ENCODE results near the gene CCDC47. TPM values are rescaled to one million over a fixed set of nuclear protein-coding genes. Genes with fewer than 3 reads are reported as not detected.

Gene CCDC47
- total RNA-seq, 2 donors from 2014 or later = 57.3 to 65.7 TPM

DNA sequence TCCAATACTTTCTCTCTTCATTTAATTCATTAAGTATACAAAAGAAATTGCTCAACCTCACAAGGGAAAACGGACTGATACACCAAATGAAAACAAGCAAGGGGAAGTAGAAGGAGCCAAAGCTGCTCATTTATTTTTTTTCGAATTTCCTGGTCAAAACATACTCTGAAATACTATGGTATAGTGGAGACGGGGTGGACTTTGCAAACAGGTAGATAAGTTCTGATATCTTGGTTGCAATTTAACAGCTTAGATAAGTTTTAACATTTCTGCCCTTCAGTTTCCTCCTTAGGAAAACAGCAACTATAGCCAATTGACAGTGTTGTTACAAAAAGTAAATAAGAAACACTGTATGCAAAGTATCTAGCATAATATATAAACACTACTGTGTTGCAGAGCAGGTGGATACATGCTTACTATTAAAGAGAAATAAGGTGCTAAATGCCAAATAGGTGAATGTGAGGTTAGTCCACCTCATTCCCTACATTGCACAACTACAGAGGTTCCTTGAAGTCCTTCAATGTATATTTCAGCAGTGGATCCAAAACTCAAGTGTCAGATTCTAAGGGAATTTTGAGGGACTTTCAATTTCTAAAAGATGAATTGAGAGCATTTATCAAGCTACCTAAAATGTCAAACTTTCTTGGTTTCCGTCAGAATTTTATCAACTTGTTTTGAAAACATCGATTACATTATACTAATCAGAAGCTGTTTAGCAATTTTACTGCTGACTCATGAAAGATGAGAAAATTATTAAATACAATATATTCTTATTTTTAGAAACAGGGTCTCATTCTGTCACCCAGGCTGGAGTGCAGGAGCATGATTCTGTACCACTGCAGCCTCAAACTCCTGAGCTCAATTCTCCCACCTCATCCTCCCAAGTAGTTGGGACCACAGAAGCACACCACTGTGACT, 11.0 kb downstream of the CCDC47 start:
- Mint-ChIP-seq H3K9me3 (no peaks in the 10 kb centered on the region), H3K36me3 (ENCODE audit: low read depth) (peaks cover 66% of the 10 kb centered on the region), H3K4me1 (no peaks in the 10 kb centered on the region), H3K27me3 (ENCODE audit: insufficient read depth) (no peaks in the 10 kb centered on the region), H3K4me3 (no peak overlapping the region), H3K27ac (no peak overlapping the region)
- no peak for DNase-seq
- Histone ChIP-seq H3K4me3 (ENCODE audit: low read length) (no peak overlapping the region), H3K27ac (ENCODE audit: low read depth, low read length) (no peak overlapping the region), H3K27me3 (ENCODE audit: control insufficient read depth, insufficient read depth, low read length, poor library complexity, severe bottlenecking) (no peaks in the 10 kb centered on the region), H3K9me3 (ENCODE audit: control insufficient read depth, low read length) (no peaks in the 10 kb centered on the region), H3K36me3 (ENCODE audit: control insufficient read depth, insufficient read depth, low read length) (peaks cover 73% of the 10 kb centered on the region), H3K4me1 (ENCODE audit: control insufficient read depth, insufficient read depth, low read length) (no peaks in the 10 kb centered on the region), H3K9ac (ENCODE audit: extremely low read depth, low read length, poor library complexity, severe bottlenecking) (no peak overlapping the region)
- TF ChIP-seq, protein P1, sequence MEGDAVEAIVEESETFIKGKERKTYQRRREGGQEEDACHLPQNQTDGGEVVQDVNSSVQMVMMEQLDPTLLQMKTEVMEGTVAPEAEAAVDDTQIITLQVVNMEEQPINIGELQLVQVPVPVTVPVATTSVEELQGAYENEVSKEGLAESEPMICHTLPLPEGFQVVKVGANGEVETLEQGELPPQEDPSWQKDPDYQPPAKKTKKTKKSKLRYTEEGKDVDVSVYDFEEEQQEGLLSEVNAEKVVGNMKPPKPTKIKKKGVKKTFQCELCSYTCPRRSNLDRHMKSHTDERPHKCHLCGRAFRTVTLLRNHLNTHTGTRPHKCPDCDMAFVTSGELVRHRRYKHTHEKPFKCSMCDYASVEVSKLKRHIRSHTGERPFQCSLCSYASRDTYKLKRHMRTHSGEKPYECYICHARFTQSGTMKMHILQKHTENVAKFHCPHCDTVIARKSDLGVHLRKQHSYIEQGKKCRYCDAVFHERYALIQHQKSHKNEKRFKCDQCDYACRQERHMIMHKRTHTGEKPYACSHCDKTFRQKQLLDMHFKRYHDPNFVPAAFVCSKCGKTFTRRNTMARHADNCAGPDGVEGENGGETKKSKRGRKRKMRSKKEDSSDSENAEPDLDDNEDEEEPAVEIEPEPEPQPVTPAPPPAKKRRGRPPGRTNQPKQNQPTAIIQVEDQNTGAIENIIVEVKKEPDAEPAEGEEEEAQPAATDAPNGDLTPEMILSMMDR (conservative IDR thresholded peaks at IDR 0.05) = no peak
- 88 to 100% methylated on average over 1 to 5 of the region's 5 CpGs for WGBS, 2 experiments (ENCODE audit: insufficient coverage in 1 of 2, insufficient read length in 1 of 2)

DNA sequence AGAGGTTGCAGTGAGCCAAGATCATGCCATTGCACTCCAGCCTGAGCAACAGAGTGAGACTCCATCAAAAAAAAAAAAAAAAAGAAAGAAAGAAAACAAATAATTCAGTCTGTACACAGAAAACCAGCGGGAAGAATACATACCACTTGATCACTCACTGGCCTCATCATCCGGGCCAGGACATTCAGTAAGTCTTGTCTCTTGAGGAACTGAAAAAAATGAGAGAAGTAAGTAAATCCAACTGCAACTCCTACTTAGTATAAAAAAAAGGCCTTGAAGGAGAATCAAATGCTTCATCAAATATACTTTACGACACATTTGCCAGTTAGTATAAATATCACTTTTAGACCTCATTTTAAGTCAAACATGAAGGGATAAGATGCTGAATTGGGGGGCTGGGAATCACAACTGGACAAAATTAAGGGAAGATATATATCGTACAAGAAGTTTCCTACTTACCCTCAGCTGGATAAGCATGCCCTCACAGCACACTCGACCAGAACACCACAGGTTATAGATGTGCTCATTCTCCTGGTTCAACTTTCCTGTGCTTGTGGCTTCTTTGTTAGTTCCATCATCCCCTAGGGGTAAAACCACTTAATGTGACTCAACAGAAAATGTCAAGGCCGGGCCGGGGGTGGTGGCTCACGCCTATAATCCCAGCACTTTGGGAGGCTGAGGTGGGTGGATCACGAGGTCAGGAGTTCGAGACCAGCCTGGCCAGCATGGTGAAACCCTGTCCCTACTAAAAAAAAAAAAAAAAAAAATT, 12.4 kb downstream of the CCDC47 start:
- TF ChIP-seq, protein P1 (conservative IDR thresholded peaks at IDR 0.05) = no peak
- peaks cover 83% of the 10 kb centered on the region for H3K36me3 ChIP-seq (ENCODE audit: control insufficient read depth, insufficient read depth, low read length)
- no peak overlapping the region for H3K4me3 ChIP-seq (ENCODE audit: low read length)
- no peaks in the 10 kb centered on the region for H3K4me1 ChIP-seq (ENCODE audit: control insufficient read depth, insufficient read depth, low read length)
- H3K9me3 ChIP-seq (ENCODE audit: control insufficient read depth, low read length) = no peaks in the 10 kb centered on the region
- Mint-ChIP-seq H3K4me3 (no peak overlapping the region), H3K36me3 (ENCODE audit: low read depth) (peaks cover 74% of the 10 kb centered on the region), H3K27me3 (ENCODE audit: insufficient read depth) (no peaks in the 10 kb centered on the region), H3K9me3 (no peaks in the 10 kb centered on the region), H3K27ac (no peak overlapping the region), H3K4me1 (no peaks in the 10 kb centered on the region)
- no peak overlapping the region for H3K9ac ChIP-seq (ENCODE audit: extremely low read depth, low read length, poor library complexity, severe bottlenecking)
- no peak overlapping the region for H3K27ac ChIP-seq (ENCODE audit: low read depth, low read length)
- H3K27me3 ChIP-seq (ENCODE audit: control insufficient read depth, insufficient read depth, low read length, poor library complexity, severe bottlenecking) = no peaks in the 10 kb centered on the region
- DNase-seq = no peak
- 73 to 94% methylated on average over 2 to 10 of the region's 10 CpGs for WGBS, 2 experiments (ENCODE audit: insufficient coverage in 1 of 2, insufficient read length in 1 of 2)

DNA sequence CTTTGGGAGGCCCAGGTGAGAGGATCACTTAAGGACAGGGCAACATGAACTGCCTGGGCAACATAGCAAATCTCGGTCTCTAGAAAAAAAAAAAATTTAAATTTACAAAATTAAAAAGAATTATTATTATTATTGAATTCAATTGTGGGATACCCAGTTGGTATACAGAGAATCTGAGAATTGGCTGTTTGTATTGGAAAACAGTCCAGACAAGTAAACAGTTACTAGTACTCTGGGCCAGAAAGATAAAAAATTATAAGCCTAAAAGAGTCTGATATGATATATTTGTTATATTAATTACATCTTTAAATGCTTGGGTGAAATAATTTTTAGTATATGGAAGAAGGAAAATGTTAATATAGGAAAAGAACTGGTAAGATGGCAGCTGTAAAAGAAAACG, 15.0 kb downstream of the CCDC47 start:
- WGBS, 2 experiments (ENCODE audit: insufficient coverage in 1 of 2, insufficient read length in 1 of 2) = 100% methylated on average over 1 of the region's 2 CpGs; no CpG with 5 or more reads in 1 of the 2 experiments
- peaks cover 73% of the 10 kb centered on the region for H3K36me3 Mint-ChIP-seq (ENCODE audit: low read depth)
- no peak overlapping the region for H3K4me3 ChIP-seq (ENCODE audit: low read length)
- H3K27me3 ChIP-seq (ENCODE audit: control insufficient read depth, insufficient read depth, low read length, poor library complexity, severe bottlenecking) = no peaks in the 10 kb centered on the region
- H3K4me1 ChIP-seq (ENCODE audit: control insufficient read depth, insufficient read depth, low read length) = no peaks in the 10 kb centered on the region
- no peaks in the 10 kb centered on the region for H3K9me3 ChIP-seq (ENCODE audit: control insufficient read depth, low read length)
- H3K9me3 Mint-ChIP-seq = no peaks in the 10 kb centered on the region
- no peak overlapping the region for H3K4me3 Mint-ChIP-seq
- no peaks in the 10 kb centered on the region for H3K4me1 Mint-ChIP-seq
- peak overlapping the region; percentile 32 for H3K27ac Mint-ChIP-seq
- TF ChIP-seq, protein P1 (conservative IDR thresholded peaks at IDR 0.05) = no peak
- H3K36me3 ChIP-seq (ENCODE audit: control insufficient read depth, insufficient read depth, low read length) = peaks cover 85% of the 10 kb centered on the region
- no peak for DNase-seq
- H3K27ac ChIP-seq (ENCODE audit: low read depth, low read length) = no peak overlapping the region
- no peaks in the 10 kb centered on the region for H3K27me3 Mint-ChIP-seq (ENCODE audit: insufficient read depth)
- no peak overlapping the region for H3K9ac ChIP-seq (ENCODE audit: extremely low read depth, low read length, poor library complexity, severe bottlenecking)

Data from endodermal cell (in vitro differentiated cells).